NCI-H2029 treated with DMSO at 0.1 percent for 48 hours (cell line): ENCODE measurements around the gene MGMT.

Experiments
- DNase-seq: peaks from one replicate; lab custom pipeline; 2025; lab: John Stamatoyannopoulos, UW

Gene MGMT

GRCh38 chr10:129594811-129595210 is 127.8 kb downstream of the MGMT start:
- DNase-seq, result no peak

- no peak for DNase-seq
These were observed 131.4 kb downstream of the MGMT start for GRCh38 chr10:129598413-129598812.

GRCh38 chr10:129599160-129599559 is 132.1 kb downstream of the MGMT start:
- no peak for DNase-seq

- DNase-seq, result no peak
These were observed 134.7 kb downstream of the MGMT start for GRCh38 chr10:129601737-129602136.

- no peak for DNase-seq
These were observed 136.0 kb downstream of the MGMT start for GRCh38 chr10:129602938-129603535.

- no peak for DNase-seq
These were observed 137.4 kb downstream of the MGMT start for GRCh38 chr10:129604333-129605032.

GRCh38 chr10:129605266-129605985 is 138.4 kb downstream of the MGMT start:
- DNase-seq, result no peak

- peak; percentile 1 for DNase-seq
These were observed 139.0 kb downstream of the MGMT start for GRCh38 chr10:129605986-129606518.

GRCh38 chr10:129607607-129608109 is 140.6 kb downstream of the MGMT start:
- no peak for DNase-seq

GRCh38 chr10:129608653-129609052 is 141.6 kb downstream of the MGMT start:
- no peak for DNase-seq

GRCh38 chr10:129609551-129609950 is 142.5 kb downstream of the MGMT start:
- no peak for DNase-seq

GRCh38 chr10:129612481-129613109 is 145.6 kb downstream of the MGMT start:
- no peak for DNase-seq

- DNase-seq, result no peak
These were observed 146.4 kb downstream of the MGMT start for GRCh38 chr10:129613377-129613980.

GRCh38 chr10:129614341-129614740 is 147.3 kb downstream of the MGMT start:
- DNase-seq, result no peak

- DNase-seq, result no peak
These were observed 148.3 kb downstream of the MGMT start for GRCh38 chr10:129615381-129615780.

- DNase-seq, result no peak
These were observed 149.0 kb downstream of the MGMT start for GRCh38 chr10:129615921-129616525.

- no peak for DNase-seq
These were observed 150.7 kb downstream of the MGMT start for GRCh38 chr10:129617768-129618167.

GRCh38 chr10:129621062-129621461 is 154.0 kb downstream of the MGMT start:
- DNase-seq, result no peak

- DNase-seq, result no peak
These were observed 154.7 kb downstream of the MGMT start for GRCh38 chr10:129621693-129622092.

- no peak for DNase-seq
These were observed 155.2 kb downstream of the MGMT start for GRCh38 chr10:129622291-129622690.

GRCh38 chr10:129622736-129623135 is 155.7 kb downstream of the MGMT start:
- no peak for DNase-seq
